ENCODE measurements around the gene ROR2.

DNA sequence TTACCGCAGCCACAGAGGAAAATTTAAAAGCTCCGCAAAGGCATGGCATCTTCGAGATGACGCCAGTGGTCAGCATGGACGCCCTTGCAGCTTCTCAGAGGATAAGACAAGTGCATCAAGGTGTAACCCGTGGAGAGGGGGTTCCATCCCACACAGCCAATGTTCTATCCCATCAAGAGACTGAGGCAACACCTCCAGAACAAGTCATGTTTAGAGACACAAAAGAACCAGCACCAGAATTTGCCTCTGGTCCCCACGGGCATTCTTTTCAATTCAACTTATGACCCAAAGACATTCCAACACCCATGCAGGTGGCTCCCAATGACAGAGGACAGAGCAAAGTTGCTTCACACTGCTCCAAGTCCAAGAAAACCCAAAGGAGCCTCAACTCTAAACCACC, 20.7 kb downstream of the ROR2 start:
- TF ChIP-seq ZZZ3 (CRISPR knock-in tag; IDR thresholded peaks at IDR 0.05; ENCODE audit: borderline replicate concordance) = no peak
- TF ChIP-seq, protein P1, sequence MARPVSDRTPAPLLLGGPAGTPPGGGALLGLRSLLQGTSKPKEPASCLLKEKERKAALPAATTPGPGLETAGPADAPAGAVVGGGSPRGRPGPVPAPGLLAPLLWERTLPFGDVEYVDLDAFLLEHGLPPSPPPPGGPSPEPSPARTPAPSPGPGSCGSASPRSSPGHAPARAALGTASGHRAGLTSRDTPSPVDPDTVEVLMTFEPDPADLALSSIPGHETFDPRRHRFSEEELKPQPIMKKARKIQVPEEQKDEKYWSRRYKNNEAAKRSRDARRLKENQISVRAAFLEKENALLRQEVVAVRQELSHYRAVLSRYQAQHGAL (CRISPR knock-in tag; IDR thresholded peaks at IDR 0.05; ENCODE audit: not compliant biosample characterization) = no peak
- TF ChIP-seq, protein P2, sequence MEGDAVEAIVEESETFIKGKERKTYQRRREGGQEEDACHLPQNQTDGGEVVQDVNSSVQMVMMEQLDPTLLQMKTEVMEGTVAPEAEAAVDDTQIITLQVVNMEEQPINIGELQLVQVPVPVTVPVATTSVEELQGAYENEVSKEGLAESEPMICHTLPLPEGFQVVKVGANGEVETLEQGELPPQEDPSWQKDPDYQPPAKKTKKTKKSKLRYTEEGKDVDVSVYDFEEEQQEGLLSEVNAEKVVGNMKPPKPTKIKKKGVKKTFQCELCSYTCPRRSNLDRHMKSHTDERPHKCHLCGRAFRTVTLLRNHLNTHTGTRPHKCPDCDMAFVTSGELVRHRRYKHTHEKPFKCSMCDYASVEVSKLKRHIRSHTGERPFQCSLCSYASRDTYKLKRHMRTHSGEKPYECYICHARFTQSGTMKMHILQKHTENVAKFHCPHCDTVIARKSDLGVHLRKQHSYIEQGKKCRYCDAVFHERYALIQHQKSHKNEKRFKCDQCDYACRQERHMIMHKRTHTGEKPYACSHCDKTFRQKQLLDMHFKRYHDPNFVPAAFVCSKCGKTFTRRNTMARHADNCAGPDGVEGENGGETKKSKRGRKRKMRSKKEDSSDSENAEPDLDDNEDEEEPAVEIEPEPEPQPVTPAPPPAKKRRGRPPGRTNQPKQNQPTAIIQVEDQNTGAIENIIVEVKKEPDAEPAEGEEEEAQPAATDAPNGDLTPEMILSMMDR (CRISPR knock-in tag; IDR thresholded peaks at IDR 0.05) = no peak
